GM23248 (cell line): Measurements from ENCODE around the gene P2RY12. TPM values are rescaled to one million over a fixed set of nuclear protein-coding genes. Genes with fewer than 3 reads are reported as not detected.
A peak's percentile ranks its signal among the peaks of the same experiment; 100 is the strongest.

ENCODE experiments used
- DNase-seq: peaks from one replicate; pipeline ENCODE4 v3.0.0-alpha.2; 2015
- H2AFZ ChIP-seq: fragments of 200-600 bp; sonication (generic); 2 replicates; pipeline ENCODE4 v1.6.1; 2016; ENCODE audit warnings: antibody characterized with exemption
- H3F3A ChIP-seq: fragments of 200-600 bp; sonication (generic); 2 replicates; pipeline ENCODE4 v1.6.1; 2016; ENCODE audit warnings: mild to moderate bottlenecking, antibody characterized with exemption, mixed run types; ENCODE audit not compliant: insufficient read depth
- H3K27ac ChIP-seq: fragments of 200-600 bp; sonication (generic); 2 replicates; pipeline ENCODE4 v1.5.1; 2016; ENCODE audit warnings: mild to moderate bottlenecking
- H3K27me3 ChIP-seq: fragments of 200-600 bp; sonication (generic); replicated peaks from 2 replicates; pipeline ENCODE4 v1.6.1; 2016; ENCODE audit warnings: mild to moderate bottlenecking; ENCODE audit not compliant: insufficient read depth
- H3K36me3 ChIP-seq: fragments of 200-600 bp; sonication (generic); 2 replicates; pipeline ENCODE4 v1.6.1; 2016; ENCODE audit warnings: low read depth, mild to moderate bottlenecking
- H3K4me1 ChIP-seq: fragments of 200-600 bp; sonication (generic); 2 replicates; pipeline ENCODE4 v1.6.1; 2016; ENCODE audit warnings: mild to moderate bottlenecking; ENCODE audit not compliant: insufficient read depth
- H3K4me2 ChIP-seq: fragments of 200-600 bp; sonication (generic); one replicate; pipeline ENCODE4 v1.6.1; 2016; ENCODE audit warnings: mild to moderate bottlenecking; ENCODE audit not compliant: unreplicated experiment
- H3K4me3 ChIP-seq: fragments of 200-600 bp; sonication (generic); 2 replicates; pipeline ENCODE4 v1.5.1; 2016; ENCODE audit warnings: mild to moderate bottlenecking
- H3K79me2 ChIP-seq: fragments of 200-600 bp; sonication (generic); 2 replicates; pipeline ENCODE4 v1.6.1; 2016; ENCODE audit warnings: mild to moderate bottlenecking; ENCODE audit not compliant: insufficient read depth
- H3K9ac ChIP-seq: fragments of 200-600 bp; sonication (generic); 2 replicates; pipeline ENCODE4 v1.6.1; 2016; ENCODE audit warnings: mild to moderate bottlenecking
- H3K9me2 ChIP-seq: fragments of 200-600 bp; sonication (generic); 2 replicates; pipeline ENCODE4 v1.6.1; 2016; ENCODE audit warnings: mixed run types, mild to moderate bottlenecking, moderate library complexity; ENCODE audit not compliant: insufficient read depth
- H3K9me3 ChIP-seq: fragments of 200-600 bp; sonication (generic); one replicate; pipeline ENCODE4 v1.6.1; 2017; ENCODE audit warnings: low read depth
- H4K20me1 ChIP-seq: fragments of 200-600 bp; sonication (generic); 2 replicates; pipeline ENCODE4 v1.6.0; 2016; ENCODE audit not compliant: insufficient read depth
- EZH2 ChIP-seq: fragments of 200-600 bp; sonication (generic); IDR thresholded peaks from 2 replicates; pipeline ENCODE4 v1.6.1; 2018; ENCODE audit warnings: antibody characterized with exemption, mild to moderate bottlenecking; ENCODE audit not compliant: insufficient read depth, poor library complexity, severe bottlenecking
- EZH2phosphoT487 ChIP-seq: fragments of 200-600 bp; sonication (generic); IDR thresholded peaks from 2 replicates; pipeline ENCODE4 v1.6.1; 2018; ENCODE audit warnings: antibody characterized with exemption, moderate library complexity, mild to moderate bottlenecking, low read depth; ENCODE audit not compliant: insufficient read depth
- WGBS, 2 experiments: methylation state at CpG; one replicate each; pipeline ENCODE4 v1.1.6; 2015 to 2017; ENCODE audit warnings: low lambda C conversion rate in 2 of 2, low coverage in 1 of 2; ENCODE audit errors: missing lambda C conversion rate in 2 of 2; 5-methylcytosine and 5-hydroxymethylcytosine counted together
- in situ Hi-C: fragments of 300-500 bp; cut with MboI; formaldehyde crosslinking; loops from 2 replicates; pipeline ENCODE4 v1.15.0; 2020
- polyA plus RNA-seq: library from polyadenylated mRNA; unstranded; fragments of >200 nt; fragmentation: Nextera tagmentation; extraction: Ambion mirVana; gene quantifications from 2 replicates; pipeline ENCODE4 v1.2.1, GENCODE V29; 2016
- total RNA-seq: library from RNA; depleted of rRNA; stranded (reverse); fragments of >200 nt; shearing (Covaris generic); gene quantifications from 2 replicates; pipeline ENCODE4 v1.2.3, GENCODE V29; 2014

Gene P2RY12
- total and polyA plus RNA-seq, 2 experiments from 2014 or later, result not detected

DNA sequence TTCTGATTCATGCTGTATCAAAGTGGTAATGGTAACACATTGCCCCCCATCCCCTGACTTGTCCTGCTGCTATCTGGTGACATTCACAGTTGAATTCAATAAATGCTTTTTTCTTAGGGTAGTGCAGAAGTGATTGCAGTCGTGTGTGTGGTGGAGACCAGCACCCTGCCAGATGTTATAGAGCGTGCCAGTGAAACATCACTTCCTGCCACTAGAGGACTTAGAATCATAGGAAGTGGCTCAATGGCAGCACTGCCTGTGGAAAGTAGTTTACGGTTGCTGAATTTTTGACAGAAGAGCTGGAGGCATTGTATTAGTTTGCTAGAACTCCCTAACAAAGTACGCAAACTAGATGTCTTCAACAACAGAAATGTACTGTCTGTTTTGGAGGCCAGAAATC lies 37.4 kb upstream of the P2RY12 start:
- Histone ChIP-seq H3K4me3 (no peak overlapping the region), H4K20me1 (no peaks in the 10 kb centered on the region), H3K79me2 (no peaks in the 10 kb centered on the region), H2AFZ (no peak overlapping the region), H3K4me1 (peaks cover 15% of the 10 kb centered on the region), H3K4me2 (no peak overlapping the region), H3K9ac (no peak overlapping the region), H3K27ac (no peak overlapping the region), H3F3A (no peaks in the 10 kb centered on the region), H3K36me3 (no peaks in the 10 kb centered on the region), H3K9me2 (no peaks in the 10 kb centered on the region), H3K27me3 (no peaks in the 10 kb centered on the region), H3K9me3 (no peaks in the 10 kb centered on the region)
- in situ Hi-C loops, result no loop called here
- TF ChIP-seq EZH2 (no peak), EZH2phosphoT487 (no peak)
- 80 to 83% methylated on average over 4 of the region's 4 CpGs for WGBS, 2 experiments
- no peak for DNase-seq

DNA sequence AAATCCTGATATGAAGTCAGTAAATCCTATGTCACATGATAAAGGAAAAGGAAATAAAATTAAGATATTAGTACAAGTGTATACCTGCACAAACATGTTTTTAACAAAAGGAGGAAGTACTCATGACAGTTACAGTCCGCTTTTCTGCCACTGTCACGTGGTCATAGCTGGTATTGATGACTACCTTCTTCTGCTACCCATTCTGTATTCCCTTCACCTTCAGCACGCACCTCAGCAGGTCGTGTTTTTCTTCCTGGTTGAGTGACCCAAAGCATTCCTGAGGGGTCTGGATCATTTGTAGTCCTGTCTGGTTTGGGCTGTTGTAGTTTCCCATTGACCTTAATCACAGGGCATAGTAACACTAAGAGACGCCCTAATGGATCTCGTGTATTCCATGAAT lies 35.3 kb upstream of the P2RY12 start:
- H3K27me3 ChIP-seq, result no peaks in the 10 kb centered on the region
- no peaks in the 10 kb centered on the region for H3K79me2 ChIP-seq
- no peaks in the 10 kb centered on the region for H3K9me2 ChIP-seq
- 66% methylated on average over 6 of the region's 6 CpGs for WGBS, 2 experiments
- no peaks in the 10 kb centered on the region for H4K20me1 ChIP-seq
- no peaks in the 10 kb centered on the region for H3K36me3 ChIP-seq
- no peak overlapping the region for H3K27ac ChIP-seq
- H3K4me2 ChIP-seq, result no peak overlapping the region
- H3K9ac ChIP-seq, result no peak overlapping the region
- no peak for DNase-seq
- no peak overlapping the region for H3K4me3 ChIP-seq
- no peaks in the 10 kb centered on the region for H3F3A ChIP-seq
- TF ChIP-seq EZH2phosphoT487, result no peak
- no peak for TF ChIP-seq EZH2
- in situ Hi-C loops, result no loop called here
- no peaks in the 10 kb centered on the region for H3K9me3 ChIP-seq
- no peak overlapping the region for H2AFZ ChIP-seq
- H3K4me1 ChIP-seq, result peaks cover 4% of the 10 kb centered on the region

DNA sequence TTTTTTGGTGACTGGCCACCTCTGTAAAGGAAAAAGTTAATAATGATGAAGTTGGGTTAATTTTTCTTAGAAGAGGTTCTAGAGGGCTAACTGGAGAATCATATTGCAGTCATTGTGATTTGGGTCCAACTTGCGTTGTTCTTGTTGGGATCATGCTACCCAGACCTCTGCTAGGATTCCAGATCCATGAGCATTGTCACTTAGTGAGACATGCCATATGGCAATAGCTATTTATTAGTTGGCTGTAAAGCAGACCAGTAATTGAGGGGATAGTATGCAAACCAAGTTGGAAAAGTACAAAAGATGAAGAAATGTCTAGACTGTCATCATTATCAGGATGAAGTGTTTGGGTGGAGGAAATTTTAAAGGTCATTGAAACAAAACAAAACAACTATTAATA lies 30.7 kb upstream of the P2RY12 start:
- in situ Hi-C loops, result no loop called here
- 27 to 61% methylated on average over 1 of the region's 1 CpG for WGBS, 2 experiments
- Histone ChIP-seq H2AFZ (no peak overlapping the region), H3K9me2 (no peaks in the 10 kb centered on the region), H4K20me1 (no peaks in the 10 kb centered on the region), H3K4me1 (peaks cover 11% of the 10 kb centered on the region), H3K9ac (no peak overlapping the region), H3K4me3 (no peak overlapping the region), H3K9me3 (no peaks in the 10 kb centered on the region), H3K27ac (no peak overlapping the region), H3F3A (0 out of 2 replicates have a peak, but pooled peaks cover 8% of the 10 kb centered on the region), H3K27me3 (no peaks in the 10 kb centered on the region), H3K36me3 (no peaks in the 10 kb centered on the region), H3K4me2 (no peak overlapping the region), H3K79me2 (no peaks in the 10 kb centered on the region)
- DNase-seq, result peak; percentile 12
- no peak for TF ChIP-seq EZH2
- TF ChIP-seq EZH2phosphoT487, result no peak

DNA sequence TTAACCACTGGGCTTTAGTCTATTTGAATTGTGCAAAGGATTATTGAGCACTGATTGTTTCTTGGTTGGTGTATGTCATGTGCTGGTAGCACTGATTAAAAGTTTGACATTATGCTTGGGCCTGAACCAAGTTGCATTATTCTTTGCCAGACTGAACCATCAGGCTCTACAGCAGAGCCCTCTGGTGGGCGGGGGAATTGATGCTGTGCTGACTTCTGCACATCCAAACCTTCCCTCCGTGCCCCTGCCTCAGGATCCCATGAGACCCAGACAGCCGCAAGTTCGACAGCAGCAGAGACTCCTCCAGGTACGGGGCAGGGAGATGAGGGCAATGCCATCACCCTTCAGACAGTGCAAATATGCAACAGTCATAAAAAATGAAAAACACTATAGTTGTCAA lies 28.4 kb upstream of the P2RY12 start:
- no peak overlapping the region for H3K9ac ChIP-seq
- DNase-seq, result no peak
- peaks cover 13% of the 10 kb centered on the region for H3K4me1 ChIP-seq
- in situ Hi-C loops, result no loop called here
- no peaks in the 10 kb centered on the region for H3K79me2 ChIP-seq
- no peak overlapping the region for H2AFZ ChIP-seq
- no peaks in the 10 kb centered on the region for H4K20me1 ChIP-seq
- 0 out of 2 replicates have a peak, but pooled peaks cover 8% of the 10 kb centered on the region for H3F3A ChIP-seq
- no peak overlapping the region for H3K27ac ChIP-seq
- H3K4me2 ChIP-seq, result no peak overlapping the region
- H3K9me2 ChIP-seq, result no peaks in the 10 kb centered on the region; the same call in 1 of the 2 replicates
- no peaks in the 10 kb centered on the region for H3K27me3 ChIP-seq
- WGBS, 2 experiments, result 83 to 90% methylated on average over 5 of the region's 5 CpGs
- TF ChIP-seq EZH2, result no peak
- no peak for TF ChIP-seq EZH2phosphoT487
- no peaks in the 10 kb centered on the region for H3K9me3 ChIP-seq
- H3K36me3 ChIP-seq, result no peaks in the 10 kb centered on the region
- no peak overlapping the region for H3K4me3 ChIP-seq
